Tibial nerve (tissue), 4 donors: Measurements from ENCODE around the gene TRIOBP.

Experiments
- EP300 ChIP-seq, 2 donors: sonication (generic); formaldehyde crosslinking; IDR thresholded peaks; one replicate each; pipeline ENCODE4 v1.6.1; 2017; ENCODE audit warnings: antibody characterized with exemption in 2 of 2, mild to moderate bottlenecking in 1 of 2
- TF ChIP-seq, protein P1 (sequence below), 5 experiments: fragments of 200-600 bp in 3 of 5; fragments of 450-650 bp in 2 of 5; sonication (generic) in 3 of 5; IDR thresholded peaks; one replicate each; pipeline ENCODE4 v1.5.1; 2016 to 2019; ENCODE audit warnings: antibody characterized with exemption in 5 of 5, mild to moderate bottlenecking in 3 of 5, moderate library complexity in 2 of 5

DNA sequence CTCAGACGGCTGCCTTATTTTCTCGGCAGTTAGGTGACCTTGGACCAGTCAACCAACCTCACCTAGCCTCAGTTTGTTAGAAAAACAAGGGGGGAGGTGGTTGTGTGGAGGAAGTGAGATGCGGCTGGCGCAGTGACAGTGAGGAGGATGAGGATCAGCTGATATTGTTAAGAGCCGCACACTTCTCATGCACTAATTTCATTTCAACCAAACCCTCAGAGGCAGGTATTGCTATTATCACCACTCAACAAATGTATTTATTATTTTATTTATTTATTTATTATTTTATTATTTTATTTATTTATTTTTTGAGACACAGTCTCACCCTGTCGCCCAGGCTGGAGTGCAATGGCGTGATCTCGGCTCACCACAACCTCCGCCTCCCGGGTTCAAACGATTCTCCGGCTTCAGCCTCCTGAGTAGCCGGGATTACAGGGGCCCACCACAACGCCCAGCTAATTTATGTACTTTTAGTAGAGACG lies 19.3 kb upstream of the TRIOBP start:
- TF ChIP-seq, protein P1, sequence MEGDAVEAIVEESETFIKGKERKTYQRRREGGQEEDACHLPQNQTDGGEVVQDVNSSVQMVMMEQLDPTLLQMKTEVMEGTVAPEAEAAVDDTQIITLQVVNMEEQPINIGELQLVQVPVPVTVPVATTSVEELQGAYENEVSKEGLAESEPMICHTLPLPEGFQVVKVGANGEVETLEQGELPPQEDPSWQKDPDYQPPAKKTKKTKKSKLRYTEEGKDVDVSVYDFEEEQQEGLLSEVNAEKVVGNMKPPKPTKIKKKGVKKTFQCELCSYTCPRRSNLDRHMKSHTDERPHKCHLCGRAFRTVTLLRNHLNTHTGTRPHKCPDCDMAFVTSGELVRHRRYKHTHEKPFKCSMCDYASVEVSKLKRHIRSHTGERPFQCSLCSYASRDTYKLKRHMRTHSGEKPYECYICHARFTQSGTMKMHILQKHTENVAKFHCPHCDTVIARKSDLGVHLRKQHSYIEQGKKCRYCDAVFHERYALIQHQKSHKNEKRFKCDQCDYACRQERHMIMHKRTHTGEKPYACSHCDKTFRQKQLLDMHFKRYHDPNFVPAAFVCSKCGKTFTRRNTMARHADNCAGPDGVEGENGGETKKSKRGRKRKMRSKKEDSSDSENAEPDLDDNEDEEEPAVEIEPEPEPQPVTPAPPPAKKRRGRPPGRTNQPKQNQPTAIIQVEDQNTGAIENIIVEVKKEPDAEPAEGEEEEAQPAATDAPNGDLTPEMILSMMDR (IDR thresholded peaks at IDR 0.05): no peak
- no peak for TF ChIP-seq EP300 (IDR thresholded peaks at IDR 0.05)
